WERI-Rb-1 (cell line): ENCODE results near the gene IGFBP4.
A peak's percentile ranks its signal among the peaks of the same experiment; 100 is the strongest.
"Not testable (repeated sequence)": the region's sequence is repeated elsewhere in the genome, so short reads cannot be mapped to it uniquely, and the experiment has no call there.

ENCODE experiments used
- DNase-seq: peaks from one replicate; pipeline ENCODE4 v3.0.0-alpha.2; 2020
- H3K27ac ChIP-seq: fragments of 250-450 bp; sonication (Bioruptor Pico); 2 replicates; pipeline ENCODE4 v1.5.1; 2020; ENCODE audit warnings: mild to moderate bottlenecking, moderate library complexity
- H3K27me3 ChIP-seq: fragments of 250-450 bp; sonication (Bioruptor Pico); 2 replicates; pipeline ENCODE4 v1.5.1; 2021; ENCODE audit warnings: mild to moderate bottlenecking, low read depth, moderate library complexity; ENCODE audit not compliant: insufficient read depth, severe bottlenecking
- H3K36me3 ChIP-seq: fragments of 250-450 bp; sonication (Bioruptor Pico); 2 replicates; pipeline ENCODE4 v1.5.1; 2020; ENCODE audit warnings: mild to moderate bottlenecking, moderate library complexity
- H3K4me3 ChIP-seq: 2 replicates; pipeline ENCODE4 v1.5.1; 2011; ENCODE audit warnings: low read depth, mild to moderate bottlenecking, control low read depth, low read length
- H3K9me3 ChIP-seq: fragments of 250-450 bp; sonication (Bioruptor Pico); 2 replicates; pipeline ENCODE4 v1.5.1; 2021; ENCODE audit warnings: mild to moderate bottlenecking, moderate library complexity; ENCODE audit not compliant: severe bottlenecking
- TF ChIP-seq, protein P1 (sequence below): IDR thresholded peaks from 2 replicates; pipeline ENCODE4 v1.5.1; 2011; ENCODE audit warnings: low read depth, mild to moderate bottlenecking, control low read depth, inconsistent platforms, low read length

IGFBP4 gene

DNA sequence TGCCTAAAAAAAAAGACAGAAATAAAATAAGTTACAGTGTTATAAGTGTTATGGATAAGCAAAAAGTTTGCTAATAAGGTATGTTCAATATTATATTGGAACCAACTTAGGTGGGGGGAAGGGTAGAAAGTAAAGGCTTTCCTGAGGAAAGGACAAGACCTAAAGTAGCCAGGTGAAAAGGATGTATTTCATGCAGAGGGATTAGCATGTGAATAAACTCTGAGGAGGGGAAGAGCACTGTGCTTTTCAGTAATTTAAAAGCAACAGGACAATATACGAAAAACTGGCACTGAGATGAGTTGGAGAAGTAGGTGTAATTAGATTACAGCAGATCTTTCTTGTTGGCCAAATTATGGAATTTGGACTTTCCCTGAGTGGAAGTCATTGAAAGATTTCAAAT is 33.2 kb upstream of the IGFBP4 start:
- Histone ChIP-seq H3K4me3 (no peak overlapping the region), H3K9me3 (no peaks in the 10 kb centered on the region), H3K27ac (no peak overlapping the region)

DNA sequence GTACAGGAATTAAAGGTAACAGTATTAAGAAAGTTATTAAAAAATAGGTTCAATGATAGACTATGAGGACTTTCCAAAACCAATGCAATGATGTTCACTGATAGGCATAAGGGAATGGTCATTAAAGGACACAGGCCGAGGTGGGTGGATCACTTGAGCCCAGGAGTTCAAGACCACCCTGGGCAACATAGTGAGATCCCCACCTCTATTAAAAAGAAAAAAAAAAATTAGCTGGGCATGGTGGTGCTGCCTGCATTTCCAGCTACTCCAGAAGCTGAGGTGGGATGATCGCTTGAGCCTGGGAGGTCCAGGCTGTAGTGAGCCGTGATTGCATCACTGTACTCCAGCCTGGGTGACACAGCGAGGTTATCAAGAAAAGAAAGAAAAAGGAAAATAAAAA is 31.4 kb upstream of the IGFBP4 start:
- TF ChIP-seq, protein P1, sequence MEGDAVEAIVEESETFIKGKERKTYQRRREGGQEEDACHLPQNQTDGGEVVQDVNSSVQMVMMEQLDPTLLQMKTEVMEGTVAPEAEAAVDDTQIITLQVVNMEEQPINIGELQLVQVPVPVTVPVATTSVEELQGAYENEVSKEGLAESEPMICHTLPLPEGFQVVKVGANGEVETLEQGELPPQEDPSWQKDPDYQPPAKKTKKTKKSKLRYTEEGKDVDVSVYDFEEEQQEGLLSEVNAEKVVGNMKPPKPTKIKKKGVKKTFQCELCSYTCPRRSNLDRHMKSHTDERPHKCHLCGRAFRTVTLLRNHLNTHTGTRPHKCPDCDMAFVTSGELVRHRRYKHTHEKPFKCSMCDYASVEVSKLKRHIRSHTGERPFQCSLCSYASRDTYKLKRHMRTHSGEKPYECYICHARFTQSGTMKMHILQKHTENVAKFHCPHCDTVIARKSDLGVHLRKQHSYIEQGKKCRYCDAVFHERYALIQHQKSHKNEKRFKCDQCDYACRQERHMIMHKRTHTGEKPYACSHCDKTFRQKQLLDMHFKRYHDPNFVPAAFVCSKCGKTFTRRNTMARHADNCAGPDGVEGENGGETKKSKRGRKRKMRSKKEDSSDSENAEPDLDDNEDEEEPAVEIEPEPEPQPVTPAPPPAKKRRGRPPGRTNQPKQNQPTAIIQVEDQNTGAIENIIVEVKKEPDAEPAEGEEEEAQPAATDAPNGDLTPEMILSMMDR = no peak
- no peak for DNase-seq
- Histone ChIP-seq H3K4me3 (no peak overlapping the region), H3K36me3 (peaks cover 98% of the 10 kb centered on the region), H3K27ac (no peak overlapping the region), H3K9me3 (no peaks in the 10 kb centered on the region), H3K27me3 (no peaks in the 10 kb centered on the region)

More for the DNA sequence above, 33.2 kb upstream of the IGFBP4 start:
- no peaks in the 10 kb centered on the region for H3K27me3 ChIP-seq
- no peak for DNase-seq
- TF ChIP-seq, protein P1 = no peak
- H3K36me3 ChIP-seq = peaks cover 98% of the 10 kb centered on the region

DNA sequence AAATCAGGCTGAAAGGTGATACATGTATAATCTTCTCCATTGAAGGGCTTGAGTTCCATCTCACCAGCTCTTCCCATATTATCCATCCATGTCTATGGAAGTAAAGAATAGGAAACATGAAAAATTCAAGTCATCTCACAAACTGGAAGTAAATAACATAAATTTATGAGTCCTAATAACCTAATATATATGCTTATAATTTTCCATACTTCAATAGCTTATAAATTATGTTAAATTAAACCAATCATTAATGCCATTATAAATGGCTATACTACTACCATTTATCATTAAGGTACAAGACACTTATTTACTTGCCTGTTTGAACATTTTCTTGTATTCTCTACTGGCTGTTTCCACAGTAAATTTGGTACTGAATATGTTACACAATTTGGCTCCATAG is 30.4 kb upstream of the IGFBP4 start:
- peaks cover 94% of the 10 kb centered on the region for H3K36me3 ChIP-seq
- no peaks in the 10 kb centered on the region for H3K27me3 ChIP-seq
- H3K9me3 ChIP-seq = no peaks in the 10 kb centered on the region
- DNase-seq = no peak
- no peak overlapping the region for H3K4me3 ChIP-seq
- H3K27ac ChIP-seq = no peak overlapping the region
- TF ChIP-seq, protein P1 = no peak

DNA sequence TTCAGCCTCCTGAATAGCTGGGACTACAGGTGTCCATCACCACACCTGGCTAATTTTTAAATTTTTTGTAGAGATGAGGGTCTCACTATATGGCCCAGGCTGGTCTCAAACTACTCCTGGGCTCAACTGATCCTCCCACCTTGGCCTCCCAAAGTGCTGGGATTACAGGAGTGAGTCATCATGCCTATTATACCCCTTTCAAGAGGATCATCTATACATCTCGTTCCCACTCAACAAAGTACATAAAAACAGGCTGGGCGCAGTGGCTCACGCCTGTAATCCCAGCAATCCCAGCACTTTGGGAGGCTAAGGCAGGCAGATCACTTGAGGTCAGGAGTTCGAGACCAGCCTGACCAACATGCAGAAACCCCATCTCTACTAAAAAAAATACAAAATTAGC is 28.9 kb upstream of the IGFBP4 start:
- H3K36me3 ChIP-seq = peaks cover 82% of the 10 kb centered on the region
- not testable (repeated sequence) for H3K9me3 ChIP-seq, H3K27me3 ChIP-seq, H3K27ac ChIP-seq, H3K4me3 ChIP-seq
- DNase-seq = peak; percentile 39

DNA sequence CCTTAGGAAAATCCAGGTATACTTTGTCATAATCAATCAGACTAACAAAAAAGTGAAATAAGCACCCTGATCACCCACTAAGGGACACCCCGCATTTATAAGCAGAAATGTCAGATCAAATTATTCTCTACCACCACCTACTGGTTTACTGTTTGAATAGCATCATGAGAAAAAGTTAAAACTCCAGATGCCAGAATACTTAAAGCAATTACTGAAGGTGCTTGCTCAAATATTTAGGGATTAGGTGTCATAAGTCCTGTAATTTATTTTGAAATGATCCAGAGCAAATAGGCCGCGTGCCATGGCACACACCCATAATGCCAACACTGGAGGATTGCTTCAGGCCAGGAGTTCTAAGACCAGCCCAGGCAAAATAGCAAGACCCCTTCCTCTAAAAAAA is 27.9 kb upstream of the IGFBP4 start:
- H3K27me3 ChIP-seq = no peaks in the 10 kb centered on the region
- H3K4me3 ChIP-seq = no peak overlapping the region
- no peak overlapping the region for H3K27ac ChIP-seq
- no peak for DNase-seq
- H3K9me3 ChIP-seq = no peaks in the 10 kb centered on the region
- peaks cover 71% of the 10 kb centered on the region for H3K36me3 ChIP-seq
- TF ChIP-seq, protein P1 = peak; percentile 43

DNA sequence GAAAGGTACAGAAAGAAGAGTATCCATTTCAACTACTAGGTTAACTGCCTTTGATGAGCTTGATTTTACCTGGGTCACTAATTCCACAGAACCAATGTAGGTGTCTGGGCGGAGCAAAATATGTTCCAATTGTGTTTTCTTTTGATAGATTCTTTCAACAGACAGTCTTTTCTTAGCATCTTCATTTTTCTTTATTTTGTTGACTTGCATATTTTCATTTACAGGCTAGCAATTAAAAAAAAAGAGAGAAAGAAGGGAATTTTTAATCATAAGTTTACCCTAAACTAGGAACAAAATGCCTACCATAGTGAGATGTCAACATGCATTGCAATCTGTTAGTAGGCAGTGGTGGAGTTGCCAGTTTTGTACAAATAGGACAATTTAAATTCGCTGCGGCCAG is 26.6 kb upstream of the IGFBP4 start:
- peak overlapping the region; percentile 76 for H3K4me3 ChIP-seq
- H3K9me3 ChIP-seq = no peaks in the 10 kb centered on the region
- H3K27ac ChIP-seq = peak overlapping the region; percentile 98
- no peaks in the 10 kb centered on the region for H3K27me3 ChIP-seq
- TF ChIP-seq, protein P1 = no peak
- DNase-seq = no peak
- H3K36me3 ChIP-seq = peaks cover 58% of the 10 kb centered on the region

DNA sequence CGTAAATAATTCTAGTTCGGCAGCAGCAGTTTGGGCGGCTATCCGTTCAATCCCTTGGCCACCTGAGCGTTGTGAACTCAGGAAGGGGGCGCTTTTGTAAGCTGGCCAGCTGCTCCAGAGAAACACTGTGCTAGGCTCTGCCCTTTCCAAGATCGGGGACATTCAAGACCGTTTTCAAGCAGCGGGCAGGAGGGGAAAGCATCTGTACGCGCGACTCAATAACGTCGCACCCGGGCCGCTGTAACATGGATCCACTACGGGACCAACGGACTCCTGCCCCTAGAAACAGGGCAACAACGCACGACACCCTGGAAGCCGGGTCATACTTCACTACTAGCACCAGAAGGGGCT is 26.0 kb upstream of the IGFBP4 start:
- TF ChIP-seq, protein P1 = peak; percentile 38; the same call in 1 of the 2 replicates
- Histone ChIP-seq H3K36me3 (peaks cover 53% of the 10 kb centered on the region), H3K27me3 (no peaks in the 10 kb centered on the region), H3K4me3 (peak overlapping the region; percentile 76), H3K27ac (peak overlapping the region; percentile 98), H3K9me3 (no peaks in the 10 kb centered on the region)
- DNase-seq = peak; percentile 73
